ENCODE measurements around the gene GAS2L2.

DNA sequence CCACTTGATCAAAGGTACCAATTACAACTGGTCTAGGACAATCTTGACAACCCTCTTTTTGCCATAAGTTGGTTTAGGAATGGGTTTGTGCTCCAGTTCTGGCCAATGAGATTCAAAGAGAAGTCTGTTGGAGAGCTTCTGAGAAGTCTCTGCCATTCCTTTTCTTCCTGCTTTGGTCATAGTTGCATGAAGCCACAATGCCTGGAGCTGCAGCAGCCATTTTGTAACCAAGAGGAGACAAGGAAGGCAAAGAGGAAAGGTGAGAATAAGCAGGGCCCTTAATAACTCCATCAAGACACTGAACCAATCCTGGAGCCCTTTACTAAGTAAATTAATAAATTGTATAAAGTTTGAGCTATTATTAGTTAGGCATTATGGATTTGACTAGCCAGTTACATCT is 4.2 kb upstream of the GAS2L2 start:
- TF ChIP-seq, protein P1, sequence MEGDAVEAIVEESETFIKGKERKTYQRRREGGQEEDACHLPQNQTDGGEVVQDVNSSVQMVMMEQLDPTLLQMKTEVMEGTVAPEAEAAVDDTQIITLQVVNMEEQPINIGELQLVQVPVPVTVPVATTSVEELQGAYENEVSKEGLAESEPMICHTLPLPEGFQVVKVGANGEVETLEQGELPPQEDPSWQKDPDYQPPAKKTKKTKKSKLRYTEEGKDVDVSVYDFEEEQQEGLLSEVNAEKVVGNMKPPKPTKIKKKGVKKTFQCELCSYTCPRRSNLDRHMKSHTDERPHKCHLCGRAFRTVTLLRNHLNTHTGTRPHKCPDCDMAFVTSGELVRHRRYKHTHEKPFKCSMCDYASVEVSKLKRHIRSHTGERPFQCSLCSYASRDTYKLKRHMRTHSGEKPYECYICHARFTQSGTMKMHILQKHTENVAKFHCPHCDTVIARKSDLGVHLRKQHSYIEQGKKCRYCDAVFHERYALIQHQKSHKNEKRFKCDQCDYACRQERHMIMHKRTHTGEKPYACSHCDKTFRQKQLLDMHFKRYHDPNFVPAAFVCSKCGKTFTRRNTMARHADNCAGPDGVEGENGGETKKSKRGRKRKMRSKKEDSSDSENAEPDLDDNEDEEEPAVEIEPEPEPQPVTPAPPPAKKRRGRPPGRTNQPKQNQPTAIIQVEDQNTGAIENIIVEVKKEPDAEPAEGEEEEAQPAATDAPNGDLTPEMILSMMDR (IDR thresholded peaks at IDR 0.05) = no peak
- TF ChIP-seq POLR2A (IDR thresholded peaks at IDR 0.05) = no peak

All from vagina (tissue), 2 donors.